A673 (cell line): ENCODE data around the gene SERHL2. TPM values are rescaled to one million over a fixed set of nuclear protein-coding genes. Genes with fewer than 3 reads are reported as not detected.

Source experiments
- BruUV-seq: library from RNA; stranded (reverse); fragments of 400-500 nt; replicated peaks from 2 replicates; lab custom pipeline; 2021; lab: Mats Ljungman, UMichigan
- CTCF ChIA-PET: fragments of 300-600 bp; sonication (Branson Sonifier 250); formaldehyde crosslinking; loops from one replicate; lab custom pipeline; 2022; ENCODE audit warnings: antibody characterized with exemption; lab: Charles Lee
- POLR2A ChIA-PET: fragments of 300-600 bp; sonication (Branson Sonifier 250); formaldehyde crosslinking; loops from one replicate; lab custom pipeline; 2022; ENCODE audit warnings: antibody characterized with exemption; ENCODE audit not compliant: low non-redundant PET; lab: Charles Lee
- DNase-seq: peaks from one replicate; pipeline ENCODE4 v3.0.0-alpha.2; 2015; ENCODE audit warnings: low spot score
- H3K27ac ChIP-seq: fragments of 200-600 bp; sonication (generic); 2 replicates; pipeline ENCODE4 v1.5.1; 2016; ENCODE audit warnings: mixed run types, low read depth, mild to moderate bottlenecking, mixed read lengths, antibody characterized with exemption, low read length; ENCODE audit not compliant: poor library complexity, severe bottlenecking
- H3K27me3 ChIP-seq: fragments of 200-600 bp; sonication (generic); replicated peaks from 2 replicates; pipeline ENCODE4 v1.6.1; 2017; ENCODE audit warnings: mixed run types, low read depth, mild to moderate bottlenecking, mixed read lengths, antibody characterized with exemption, low read length; ENCODE audit not compliant: insufficient read depth, poor library complexity
- H3K36me3 ChIP-seq: fragments of 200-600 bp; sonication (generic); 2 replicates; pipeline ENCODE4 v1.6.1; 2016; ENCODE audit warnings: mixed run types, mild to moderate bottlenecking, mixed read lengths, antibody characterized with exemption, low read length; ENCODE audit not compliant: insufficient read depth, poor library complexity, severe bottlenecking
- H3K4me1 ChIP-seq: fragments of 200-600 bp; sonication (generic); 2 replicates; pipeline ENCODE4 v1.6.1; 2017; ENCODE audit warnings: mixed run types, mild to moderate bottlenecking, mixed read lengths, antibody characterized with exemption, low read length; ENCODE audit not compliant: insufficient read depth, poor library complexity, severe bottlenecking
- H3K4me3 ChIP-seq: fragments of 200-600 bp; sonication (generic); 2 replicates; pipeline ENCODE4 v1.5.1; 2016; ENCODE audit warnings: low read depth, mixed run types, mild to moderate bottlenecking, mixed read lengths, low read length; ENCODE audit not compliant: poor library complexity, severe bottlenecking
- H3K9me3 ChIP-seq: fragments of 200-600 bp; sonication (generic); 2 replicates; pipeline ENCODE4 v1.6.1; 2016; ENCODE audit warnings: mixed run types, low read depth, mild to moderate bottlenecking, mixed read lengths, antibody characterized with exemption, low read length; ENCODE audit not compliant: poor library complexity, severe bottlenecking
- EZH2 ChIP-seq: fragments of 200-600 bp; sonication (generic); IDR thresholded peaks from 2 replicates; pipeline ENCODE4 v1.6.1; 2017; ENCODE audit warnings: borderline replicate concordance, low read depth, mild to moderate bottlenecking, mixed read lengths, antibody characterized with exemption, low read length; ENCODE audit not compliant: poor library complexity, severe bottlenecking
- intact Hi-C: fragments of 100-400 bp; cut with micrococcal nuclease; formaldehyde crosslinking; loops from one replicate; pipeline ENCODE4 v1.10.0; 2022; ENCODE audit not compliant: unreplicated experiment
- total RNA-seq: library from RNA; stranded (reverse); gene quantifications from 2 replicates; pipeline ENCODE4 v1.2.3, GENCODE V29; 2021
- TF ChIP-seq, protein P1 (sequence below): fragments of 300-800, 200-600 bp; sonication (generic); conservative IDR thresholded peaks from 2 replicates; pipeline ENCODE4 v1.5.1; 2017; ENCODE audit warnings: low read depth, mild to moderate bottlenecking, antibody characterized with exemption, low read length, moderate library complexity, mixed read lengths

Gene SERHL2
- total RNA-seq, 1 experiment from 2014 or later: 0.49 TPM

DNA sequence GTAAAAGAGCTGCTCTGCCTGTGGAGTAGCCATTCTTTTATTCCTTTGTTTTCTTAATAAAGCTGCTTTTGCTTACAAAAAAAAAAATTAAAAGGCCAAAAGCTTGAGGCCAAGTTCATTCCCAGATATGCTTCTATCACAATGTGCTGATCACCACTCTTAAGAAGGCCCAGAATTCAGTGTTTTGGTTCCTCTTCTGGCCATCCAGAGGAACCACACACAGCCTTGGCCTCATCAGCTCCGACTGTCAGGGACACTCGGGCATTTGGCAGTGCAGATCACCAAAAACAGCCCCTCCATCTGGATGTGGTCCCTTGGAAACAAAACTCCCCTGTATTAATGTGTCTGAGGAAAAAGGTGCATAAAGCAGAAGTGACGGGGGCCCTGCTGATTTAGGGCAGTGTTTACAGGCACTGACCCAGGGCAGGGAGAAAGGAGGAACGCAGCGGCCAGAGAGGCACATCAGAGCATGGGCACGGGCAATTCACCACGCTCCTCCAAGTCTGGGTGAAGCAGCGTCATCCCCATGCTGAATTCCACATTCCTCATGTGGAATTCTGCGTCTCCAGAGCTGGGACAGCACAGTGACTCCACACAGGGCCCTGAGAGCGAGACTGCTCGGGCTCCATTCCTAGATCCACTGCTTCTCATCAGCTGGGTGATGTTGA lies 43.2 kb downstream of the SERHL2 start:
- BruUV-seq: no TSS peak
- no peak overlapping the region for H3K4me3 ChIP-seq
- intact Hi-C loops: no loop called here
- H3K27ac ChIP-seq: no peak overlapping the region
- peaks cover 92% of the 10 kb centered on the region for H3K36me3 ChIP-seq
- DNase-seq: no peak
- POLR2A ChIA-PET: interaction anchor here (0.5 kb wide), 1 partner anchor 121 kb away, joined by 10 read pairs; no protein-coding TSS in a partner anchor
- no peaks in the 10 kb centered on the region for H3K9me3 ChIP-seq
- CTCF ChIA-PET: no interaction called here
- no peaks in the 10 kb centered on the region for H3K4me1 ChIP-seq
- no peak for TF ChIP-seq EZH2
- TF ChIP-seq, protein P1, sequence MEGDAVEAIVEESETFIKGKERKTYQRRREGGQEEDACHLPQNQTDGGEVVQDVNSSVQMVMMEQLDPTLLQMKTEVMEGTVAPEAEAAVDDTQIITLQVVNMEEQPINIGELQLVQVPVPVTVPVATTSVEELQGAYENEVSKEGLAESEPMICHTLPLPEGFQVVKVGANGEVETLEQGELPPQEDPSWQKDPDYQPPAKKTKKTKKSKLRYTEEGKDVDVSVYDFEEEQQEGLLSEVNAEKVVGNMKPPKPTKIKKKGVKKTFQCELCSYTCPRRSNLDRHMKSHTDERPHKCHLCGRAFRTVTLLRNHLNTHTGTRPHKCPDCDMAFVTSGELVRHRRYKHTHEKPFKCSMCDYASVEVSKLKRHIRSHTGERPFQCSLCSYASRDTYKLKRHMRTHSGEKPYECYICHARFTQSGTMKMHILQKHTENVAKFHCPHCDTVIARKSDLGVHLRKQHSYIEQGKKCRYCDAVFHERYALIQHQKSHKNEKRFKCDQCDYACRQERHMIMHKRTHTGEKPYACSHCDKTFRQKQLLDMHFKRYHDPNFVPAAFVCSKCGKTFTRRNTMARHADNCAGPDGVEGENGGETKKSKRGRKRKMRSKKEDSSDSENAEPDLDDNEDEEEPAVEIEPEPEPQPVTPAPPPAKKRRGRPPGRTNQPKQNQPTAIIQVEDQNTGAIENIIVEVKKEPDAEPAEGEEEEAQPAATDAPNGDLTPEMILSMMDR: no peak
- H3K27me3 ChIP-seq: no peaks in the 10 kb centered on the region

DNA sequence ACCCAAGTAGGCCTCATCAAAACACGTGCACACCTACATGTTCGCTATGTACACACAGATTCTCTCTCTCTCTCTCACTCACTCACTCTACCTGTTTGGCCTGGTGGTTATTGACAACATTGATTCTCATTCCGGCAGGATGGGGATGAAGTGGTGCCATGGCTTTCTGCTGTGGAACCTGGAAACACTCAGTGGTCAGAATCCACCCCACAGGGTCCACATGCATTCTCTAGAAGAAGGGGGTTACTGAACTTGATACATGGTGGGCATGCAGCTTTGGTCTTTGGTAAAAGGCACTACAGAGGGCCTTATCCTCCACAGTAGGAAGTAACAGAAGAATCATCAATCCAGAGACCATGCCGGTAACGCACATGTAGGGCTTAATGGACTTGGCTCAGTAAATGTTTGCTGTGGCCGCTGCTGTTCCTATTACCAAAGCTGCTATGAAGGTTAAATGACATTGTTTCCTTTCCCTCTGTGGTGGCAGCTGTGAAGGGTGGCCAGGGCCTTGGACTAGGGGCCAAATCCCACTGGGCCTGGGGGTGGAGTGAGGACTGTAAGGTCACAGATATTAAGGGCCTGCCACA lies 48.2 kb downstream of the SERHL2 start:
- Histone ChIP-seq H3K27me3 (no peaks in the 10 kb centered on the region), H3K27ac (no peak overlapping the region), H3K4me1 (no peaks in the 10 kb centered on the region), H3K4me3 (no peak overlapping the region), H3K9me3 (no peaks in the 10 kb centered on the region), H3K36me3 (peaks cover 68% of the 10 kb centered on the region)
- CTCF ChIA-PET: no interaction called here
- POLR2A ChIA-PET: no interaction called here
- no peak for DNase-seq
- TF ChIP-seq, protein P1: no peak
- TF ChIP-seq EZH2: no peak
- intact Hi-C loops: no loop called here
- no TSS peak for BruUV-seq

DNA sequence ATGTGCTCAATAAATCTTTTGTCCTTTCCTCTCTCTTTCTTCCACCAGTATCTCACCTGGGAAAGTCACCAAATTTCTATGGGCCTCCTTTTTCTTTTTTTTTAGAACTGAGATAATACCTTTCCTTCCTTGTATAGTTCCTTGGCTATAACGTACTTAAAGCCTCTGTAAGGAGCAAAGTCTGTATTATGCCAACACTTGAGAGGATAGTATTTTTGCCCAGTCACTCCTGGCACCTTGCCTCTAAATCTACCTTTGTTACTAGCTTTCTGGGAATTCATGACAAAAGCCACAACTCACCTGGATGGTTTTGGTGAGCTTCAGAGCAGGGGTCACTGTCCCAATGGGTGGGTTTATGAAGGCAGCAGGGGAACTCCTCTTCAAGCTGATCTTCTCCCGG lies 48.7 kb downstream of the SERHL2 start:
- TF ChIP-seq, protein P1: no peak
- TF ChIP-seq EZH2: no peak
- Histone ChIP-seq H3K27me3 (no peaks in the 10 kb centered on the region), H3K27ac (no peak overlapping the region), H3K4me1 (no peaks in the 10 kb centered on the region), H3K4me3 (no peak overlapping the region), H3K9me3 (no peaks in the 10 kb centered on the region), H3K36me3 (peaks cover 63% of the 10 kb centered on the region)
- ChIA-PET POLR2A (no interaction called here), CTCF (no interaction called here)
- BruUV-seq: no TSS peak
- DNase-seq: no peak
- intact Hi-C loops: no loop called here
